Activated T-cell treated with anti-CD3 and anti-CD28 coated beads for 1 hour (primary cell): ENCODE measurements around the gene FGF18.
"Not testable (repeated sequence)": the region's sequence is repeated elsewhere in the genome, so short reads cannot be mapped to it uniquely, and the experiment has no call there.

Experiments used
- DNase-seq: peaks from one replicate; pipeline ENCODE4 v3.0.0-alpha.2; 2020; ENCODE audit warnings: low read depth

Gene FGF18

GRCh38 chr5:171401167-171401947 is 18.1 kb upstream of the FGF18 start:
- DNase-seq = no peak

DNA sequence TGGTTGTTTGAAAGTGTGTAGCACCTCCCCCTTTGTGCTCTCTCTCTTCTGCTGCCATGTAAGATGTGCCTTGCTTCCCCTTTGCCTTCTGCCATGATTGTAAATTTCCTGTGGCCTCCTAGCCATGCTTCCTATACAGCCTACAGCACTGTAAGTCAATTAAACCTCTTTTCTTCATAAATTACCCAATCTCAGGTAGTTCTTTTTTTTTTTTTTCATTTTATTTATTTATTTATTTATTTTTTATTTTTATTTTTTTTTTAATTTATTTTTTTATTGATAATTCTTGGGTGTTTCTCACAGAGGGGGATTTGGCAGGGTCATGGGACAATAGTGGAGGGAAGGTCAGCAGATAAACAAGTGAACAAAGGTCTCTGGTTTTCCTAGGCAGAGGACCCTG is 16.7 kb upstream of the FGF18 start:
- DNase-seq = not testable (repeated sequence)

DNA sequence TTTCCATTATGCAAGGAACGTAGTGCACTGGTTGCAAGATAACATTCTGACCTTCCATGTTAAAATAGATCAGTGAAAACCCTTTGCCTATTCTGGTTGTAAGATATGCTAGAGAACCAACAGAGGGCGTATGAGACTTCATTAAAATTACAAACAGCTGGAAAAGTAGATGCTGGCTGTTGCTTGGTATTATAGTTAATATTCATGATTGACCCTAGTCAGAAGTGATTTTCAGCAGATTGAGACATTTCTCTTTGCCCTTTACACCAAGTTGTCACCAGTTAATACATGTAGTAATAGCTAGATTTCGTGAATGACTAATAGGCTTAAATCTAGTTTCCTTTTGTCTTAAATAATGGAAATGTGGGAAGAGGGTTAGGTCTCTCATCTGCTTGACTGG is 13.8 kb upstream of the FGF18 start:
- DNase-seq = no peak

GRCh38 chr5:171407234-171407633 is 12.2 kb upstream of the FGF18 start:
- DNase-seq = no peak

GRCh38 chr5:171409164-171410136 is 10.0 kb upstream of the FGF18 start:
- no peak for DNase-seq

GRCh38 chr5:171410181-171410580 is 9.3 kb upstream of the FGF18 start:
- no peak for DNase-seq

GRCh38 chr5:171412186-171412585 is 7.3 kb upstream of the FGF18 start:
- DNase-seq = no peak

DNA sequence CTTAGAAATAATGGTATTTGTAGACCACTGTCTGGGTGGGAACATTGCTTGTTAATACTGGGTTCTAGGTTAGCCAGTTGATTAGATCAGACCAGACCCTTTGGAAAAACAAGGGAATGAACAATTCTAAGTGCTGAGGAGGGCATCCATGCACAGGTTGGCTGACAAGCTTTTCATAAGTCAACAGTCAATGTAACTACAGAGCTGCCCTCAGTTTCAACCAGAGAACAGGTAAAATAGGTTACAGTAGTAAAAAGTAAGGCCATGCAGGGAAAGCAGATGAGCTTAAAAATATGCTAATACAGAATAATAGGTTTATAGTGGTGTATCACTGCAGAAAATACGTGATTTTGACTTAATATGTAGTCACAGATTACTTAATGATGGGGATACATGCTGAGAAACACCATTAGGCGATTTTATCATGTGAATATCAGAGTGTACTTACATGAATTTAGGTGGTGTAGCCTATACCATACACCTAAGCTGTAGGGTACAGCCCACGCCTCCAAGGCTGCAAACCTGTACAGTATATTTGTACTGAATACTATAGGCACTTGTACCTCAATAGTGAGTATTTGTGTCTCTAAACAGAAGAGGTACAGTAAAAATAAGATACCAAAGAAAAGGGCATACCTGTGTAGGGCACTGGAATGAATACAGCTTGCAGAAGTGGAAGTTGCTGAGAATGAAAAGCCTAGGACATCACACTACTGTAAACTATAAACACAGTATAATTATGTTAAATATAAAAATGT is 6.1 kb upstream of the FGF18 start:
- DNase-seq = no peak

- not testable (repeated sequence) for DNase-seq
Observed at GRCh38 chr5:171413993-171414392, 5.5 kb upstream of the FGF18 start.

DNA sequence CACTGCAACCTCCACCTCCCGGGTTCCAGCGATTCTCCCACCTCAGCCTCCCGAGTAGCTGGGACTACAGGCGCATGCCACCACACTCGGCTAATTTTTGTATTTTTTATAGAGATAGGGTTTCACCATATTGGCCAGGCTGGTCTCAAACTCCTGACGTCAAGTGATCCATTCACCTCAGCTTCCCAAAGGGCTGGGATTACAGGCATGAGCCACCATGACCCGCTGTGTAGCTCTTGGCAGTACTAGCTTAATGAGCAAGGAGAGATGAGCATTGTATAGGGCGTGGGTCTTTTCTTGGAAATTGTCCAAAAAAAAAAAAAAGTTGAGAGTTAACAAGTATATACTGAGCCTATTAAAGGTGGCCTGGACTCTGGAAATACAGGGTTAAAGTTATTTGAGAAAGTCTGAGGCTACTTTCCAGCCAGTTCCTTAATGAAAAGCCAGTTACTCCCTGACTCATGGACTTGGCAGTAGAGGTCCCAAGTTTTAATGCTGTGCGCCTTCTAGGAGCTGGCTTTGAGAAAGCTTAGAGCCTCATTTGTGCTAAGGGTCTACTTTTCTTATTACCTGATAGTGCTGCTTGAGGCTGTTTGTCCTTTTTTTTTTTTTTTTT is 4.2 kb upstream of the FGF18 start:
- no peak for DNase-seq

- DNase-seq = no peak
Observed at GRCh38 chr5:171416160-171417049, 3.0 kb upstream of the FGF18 start.

DNA sequence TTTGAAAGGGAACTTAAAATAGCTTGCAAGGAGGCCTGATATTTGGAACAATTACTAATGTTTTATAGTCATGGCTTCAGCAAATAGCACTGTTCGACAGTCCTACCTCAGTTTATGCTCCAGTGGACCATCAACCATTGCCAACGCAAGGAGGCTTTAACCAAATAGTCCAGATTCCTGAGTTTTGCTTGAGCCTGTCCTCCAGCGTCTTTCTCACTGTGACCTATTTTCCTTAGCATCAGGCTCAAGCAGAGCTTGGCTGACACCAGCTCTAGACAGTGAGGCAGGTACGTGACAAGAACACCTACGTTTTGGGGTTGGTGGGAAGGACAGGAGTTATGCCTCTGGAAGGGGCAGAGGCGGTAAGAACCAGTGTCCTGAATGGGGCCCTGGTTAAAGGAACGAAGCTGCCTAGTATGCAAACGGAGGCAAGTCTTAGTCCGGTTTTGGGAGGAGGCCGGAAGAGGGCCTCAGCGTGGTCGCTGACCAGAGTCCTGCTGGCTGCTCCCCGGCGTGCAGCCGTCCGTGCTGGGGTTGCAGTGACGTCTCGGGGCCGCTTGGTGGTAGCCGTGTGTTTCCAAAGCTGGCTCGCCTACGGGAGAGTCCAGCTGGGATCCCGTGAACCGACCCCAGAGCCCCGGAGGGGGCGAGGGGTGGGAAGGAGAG is 998 bp upstream of the FGF18 start:
- peak; percentile 29 for DNase-seq

GRCh38 chr5:171419688-171420430 is 412 bp downstream of the FGF18 start:
- no peak for DNase-seq

GRCh38 chr5:171420431-171421241 is 1.2 kb downstream of the FGF18 start:
- no peak for DNase-seq

GRCh38 chr5:171421331-171422262 is 2.1 kb downstream of the FGF18 start:
- no peak for DNase-seq

DNA sequence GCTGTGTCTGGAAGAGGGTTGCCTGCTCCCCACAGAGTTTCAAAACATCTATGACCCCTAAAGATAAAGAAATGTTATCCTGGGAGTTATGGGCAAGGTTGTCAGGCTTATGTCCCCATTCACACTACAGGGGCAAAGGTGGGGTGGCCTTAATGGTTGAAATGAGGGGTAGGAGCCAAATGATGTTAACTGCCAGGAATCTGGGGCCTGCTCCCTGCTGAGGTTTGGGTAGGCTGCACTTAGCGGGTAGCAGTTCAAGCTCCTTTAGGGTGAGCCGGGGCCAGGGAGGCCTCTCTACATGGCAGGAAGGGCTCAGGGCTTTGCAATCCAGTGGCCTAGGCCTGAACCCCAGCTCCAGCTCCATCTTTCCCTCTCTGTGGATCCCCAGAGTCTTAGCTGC is 3.0 kb downstream of the FGF18 start:
- DNase-seq = no peak

- no peak for DNase-seq
Observed at GRCh38 chr5:171422902-171423663, 3.6 kb downstream of the FGF18 start.
